Stimulated activated CD8-positive, alpha-beta memory T cell treated with anti-CD3 and anti-CD28 coated beads, Interleukin-7, amount 100 ng/mL, for 4 hours (primary cell): ENCODE data around the gene TMCO6.
"Not testable (repeated sequence)": the region's sequence is repeated elsewhere in the genome, so short reads cannot be mapped to it uniquely, and the experiment has no call there.

Experiments
- DNase-seq, 2 donors: peaks; one replicate each; pipeline ENCODE4 v3.0.0-alpha.2; 2020; ENCODE audit warnings: low read depth in 2 of 2

Gene TMCO6

DNA sequence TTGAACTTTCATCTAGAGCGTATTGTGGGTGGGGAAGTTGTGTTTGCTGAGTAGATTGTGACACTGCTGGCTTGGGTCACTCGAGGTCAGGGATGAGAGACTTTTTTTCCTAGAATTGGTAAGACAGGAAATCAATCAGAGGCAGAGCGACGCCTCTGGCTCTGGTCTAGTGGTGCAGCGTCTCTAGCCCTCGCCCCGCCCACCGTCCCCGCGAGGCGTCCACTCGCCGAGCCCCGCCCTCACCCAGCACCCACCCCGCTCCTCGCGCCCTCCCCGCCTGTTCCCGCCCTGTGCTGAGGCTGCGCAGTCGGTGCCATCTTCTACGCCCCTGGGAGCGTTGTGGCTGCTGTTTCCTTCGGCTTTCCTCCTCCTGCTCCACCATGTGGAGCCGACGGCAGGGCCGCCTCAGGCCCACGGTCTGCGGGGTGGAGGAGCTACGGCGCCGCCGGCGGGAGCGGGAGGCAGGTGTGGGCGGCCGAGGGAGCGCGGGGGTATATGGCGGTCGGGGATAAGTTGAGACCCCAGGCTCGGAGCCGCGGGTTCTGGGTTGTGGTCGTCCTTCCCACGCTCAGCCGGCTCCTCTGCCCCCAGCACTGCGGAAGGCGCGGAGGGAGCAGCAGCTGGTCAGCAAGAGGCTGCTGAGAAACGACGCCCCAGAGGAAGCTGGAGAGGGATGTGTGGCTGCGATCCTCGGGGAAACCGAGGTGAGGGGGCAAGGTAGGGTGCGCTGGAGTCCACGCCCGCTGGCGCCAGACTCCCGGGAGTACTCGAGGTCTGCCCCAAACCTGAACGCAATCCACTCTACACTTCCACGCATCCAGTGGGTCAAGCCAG, at the start of gene TMCO6:
Gene TMCO6, plus strand, starts transcription at position 304 of the 834 bp plus-strand sequence. Its CDS starts 77 bp downstream, at position 381.
- peak; percentile 93 to 96 for DNase-seq

- no peak for DNase-seq
These were observed 48.4 kb upstream of the TMCO6 start for GRCh38 chr5:140590861-140591260.

DNA sequence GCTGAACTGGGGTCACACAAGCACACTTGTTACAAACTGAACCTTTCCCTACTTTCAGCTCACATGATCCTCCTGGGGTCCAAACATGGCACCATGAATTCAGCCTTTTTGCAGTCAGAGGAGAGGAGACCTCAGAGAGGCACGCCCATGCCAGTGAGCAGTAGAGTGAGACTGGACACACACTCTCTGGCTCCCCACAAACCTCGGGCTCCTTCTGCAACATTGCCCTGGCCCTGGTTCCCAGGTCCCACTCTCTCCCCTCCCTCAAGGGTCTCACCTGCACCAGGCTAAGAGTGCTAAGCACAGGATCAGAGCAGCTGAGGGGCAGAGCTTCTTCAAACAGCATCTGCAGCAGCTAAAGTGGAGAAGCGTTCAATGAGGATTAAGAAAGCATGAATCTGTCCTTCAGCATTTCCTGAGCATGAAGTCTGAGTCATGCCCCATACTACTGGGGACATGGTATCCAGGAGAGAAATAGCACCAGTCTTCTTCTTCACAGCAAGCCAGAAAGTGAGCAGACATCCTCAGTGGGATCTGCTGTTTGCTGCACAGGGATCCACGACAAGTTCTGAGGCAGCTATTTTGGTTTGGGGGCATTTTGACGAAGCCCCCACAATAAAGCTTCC, 47.4 kb upstream of the TMCO6 start:
- DNase-seq = no peak

DNA sequence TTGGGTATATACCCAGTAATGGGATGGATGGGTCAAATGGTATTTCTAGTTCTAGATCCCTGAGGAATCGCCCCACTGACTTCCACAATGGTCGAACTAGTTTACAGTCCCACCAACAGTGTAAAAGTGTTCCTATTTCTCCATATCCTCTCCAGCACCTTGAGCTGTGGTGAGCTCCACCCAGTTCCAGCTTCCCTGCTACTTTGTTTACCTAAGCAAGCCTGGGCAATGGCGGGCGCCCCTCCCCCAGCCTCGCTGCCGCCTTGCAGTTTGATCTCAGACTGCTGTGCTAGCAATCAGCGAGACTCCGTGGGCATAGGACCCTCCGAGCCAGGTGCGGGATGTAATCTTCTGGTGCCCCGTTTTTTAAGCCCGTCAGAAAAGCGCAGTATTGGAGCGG, 46.2 kb upstream of the TMCO6 start:
- not testable (repeated sequence) for DNase-seq

DNA sequence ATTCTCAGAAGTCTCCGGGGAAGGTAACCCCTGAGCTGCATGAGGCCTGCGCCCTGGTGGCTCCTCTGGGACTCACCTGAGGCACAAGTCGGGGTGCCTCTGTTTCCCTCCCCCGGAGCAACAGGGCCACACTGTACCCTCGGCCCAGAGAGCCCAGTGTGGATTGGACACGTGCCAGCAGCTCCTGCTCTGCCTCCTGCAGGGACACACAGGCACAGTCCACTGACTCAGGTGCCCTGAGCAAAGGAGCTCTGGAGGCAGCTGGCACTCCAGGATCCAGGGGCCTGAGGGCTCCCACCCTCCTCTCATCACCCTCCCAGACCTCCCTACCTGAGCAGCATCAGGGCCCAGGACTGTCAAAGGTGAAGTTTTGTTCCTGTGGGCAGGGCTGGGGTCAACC, 45.1 kb upstream of the TMCO6 start:
- no peak for DNase-seq

- DNase-seq = no peak
These were observed 43.5 kb upstream of the TMCO6 start for GRCh38 chr5:140595538-140596300.

- no peak for DNase-seq
These were observed 42.9 kb upstream of the TMCO6 start for GRCh38 chr5:140596321-140596741.

- DNase-seq = no peak
These were observed 40.4 kb upstream of the TMCO6 start for GRCh38 chr5:140598836-140599235.

DNA sequence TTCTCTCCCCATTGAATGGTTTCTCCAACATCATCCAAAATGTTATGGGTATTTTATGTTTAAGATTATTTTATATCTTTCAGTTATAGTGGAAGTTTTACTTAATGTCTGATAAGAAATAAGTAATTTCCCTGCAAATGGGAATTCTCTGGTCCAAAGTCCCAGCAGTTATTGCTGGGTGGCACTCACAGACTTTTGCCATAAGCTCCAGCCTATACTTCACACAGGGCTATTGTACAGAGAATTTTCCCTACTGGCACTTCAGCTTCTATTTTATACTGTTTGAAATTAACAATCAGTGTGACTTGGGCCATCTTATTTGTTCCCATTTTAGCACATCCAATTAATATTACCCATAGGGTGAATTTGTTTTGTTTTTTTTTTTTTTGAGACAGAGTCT, 39.2 kb upstream of the TMCO6 start:
- DNase-seq = no peak

DNA sequence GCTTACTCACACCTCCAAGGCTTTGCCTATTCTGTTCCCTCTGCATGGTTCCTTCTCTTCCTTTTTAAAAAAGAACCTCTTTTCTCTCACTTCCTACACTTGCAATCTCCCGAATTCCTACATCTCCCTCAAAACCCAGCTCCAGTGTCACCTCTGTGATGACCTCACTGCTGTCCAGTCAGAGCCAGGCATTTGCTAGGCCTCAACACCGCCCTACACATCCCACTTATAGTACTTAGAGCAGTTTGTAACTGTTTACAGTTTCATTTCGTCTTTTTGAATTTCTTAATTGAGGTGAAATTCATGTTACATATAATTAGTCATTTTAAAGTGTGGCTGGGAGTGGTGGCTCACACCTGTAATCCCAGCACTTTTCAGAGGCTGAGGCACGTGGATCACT, 37.1 kb upstream of the TMCO6 start:
- no peak for DNase-seq

DNA sequence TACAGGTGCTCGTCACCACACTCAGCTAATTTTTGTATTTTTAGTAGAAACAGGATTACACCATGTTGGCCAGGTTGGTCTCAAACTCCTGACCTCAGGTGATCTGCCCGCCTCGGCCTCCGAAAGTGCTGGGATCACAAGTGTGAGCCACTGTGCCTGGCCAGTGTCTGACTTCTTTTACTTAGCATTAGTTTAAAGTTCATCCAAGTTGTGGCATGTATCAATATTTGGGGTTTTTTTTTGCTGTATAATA, 35.9 kb upstream of the TMCO6 start:
- DNase-seq = not testable (repeated sequence)

DNA sequence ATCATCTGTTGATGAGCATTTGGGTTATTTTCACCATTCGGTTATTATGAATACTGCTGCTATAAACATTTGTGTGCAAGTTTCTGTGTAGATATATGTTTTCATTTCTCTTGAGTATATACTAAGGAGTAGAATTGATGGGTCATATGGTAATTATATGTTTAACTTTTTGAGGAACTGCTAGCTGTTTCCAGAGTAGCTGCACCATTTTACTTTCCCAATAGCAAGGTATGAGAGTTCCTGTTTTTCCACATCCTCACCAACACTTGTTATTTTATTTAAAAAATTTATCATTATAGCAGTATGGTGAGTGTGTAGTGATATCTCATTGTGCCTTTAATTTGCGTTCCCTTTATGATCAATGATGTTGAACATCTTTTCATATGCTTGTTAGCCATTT, 35.5 kb upstream of the TMCO6 start:
- no peak for DNase-seq

DNA sequence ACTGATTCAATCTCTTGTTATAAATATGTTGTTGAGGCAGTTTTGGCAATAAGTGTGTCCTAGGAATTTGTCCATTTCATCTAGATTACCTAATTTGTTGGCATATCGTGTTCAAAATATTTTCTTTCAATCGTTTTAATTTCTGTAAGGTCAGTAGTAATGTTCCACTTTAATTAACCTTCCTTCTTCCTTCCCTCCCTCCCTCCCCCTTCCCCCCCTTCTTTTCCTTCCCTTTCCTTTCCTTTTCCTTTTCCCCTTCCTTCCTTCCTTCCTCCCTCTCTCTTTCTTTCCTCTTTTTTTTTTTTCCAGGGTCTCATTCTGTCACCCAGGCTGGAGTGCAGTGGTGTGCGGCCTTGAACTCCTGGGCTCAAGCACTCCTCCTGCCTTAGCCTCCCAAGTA, 33.4 kb upstream of the TMCO6 start:
- DNase-seq = no peak

GRCh38 chr5:140607031-140607430, 32.2 kb upstream of the TMCO6 start:
- no peak for DNase-seq

- DNase-seq = no peak
These were observed 30.5 kb upstream of the TMCO6 start for GRCh38 chr5:140608722-140609121.

DNA sequence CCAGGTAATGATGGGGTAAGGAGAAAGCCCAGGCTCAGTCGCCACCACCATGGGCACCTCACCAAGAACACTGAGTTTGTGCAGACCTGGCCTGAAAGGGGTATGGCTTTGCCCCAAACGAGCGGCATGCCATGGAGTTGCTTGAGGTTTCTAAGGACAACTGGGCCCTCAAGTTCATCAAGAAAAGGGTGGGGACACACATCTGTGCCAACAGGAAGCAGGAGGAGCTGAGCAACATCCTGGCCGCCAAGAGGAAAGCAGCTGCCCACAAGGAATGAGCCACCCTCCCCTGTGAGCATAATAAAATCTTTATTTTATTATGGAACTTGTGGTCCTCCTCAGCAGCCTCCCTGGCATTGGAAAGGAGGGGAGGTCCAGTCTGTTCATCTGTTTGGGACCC, 30.1 kb upstream of the TMCO6 start:
- DNase-seq = no peak

DNA sequence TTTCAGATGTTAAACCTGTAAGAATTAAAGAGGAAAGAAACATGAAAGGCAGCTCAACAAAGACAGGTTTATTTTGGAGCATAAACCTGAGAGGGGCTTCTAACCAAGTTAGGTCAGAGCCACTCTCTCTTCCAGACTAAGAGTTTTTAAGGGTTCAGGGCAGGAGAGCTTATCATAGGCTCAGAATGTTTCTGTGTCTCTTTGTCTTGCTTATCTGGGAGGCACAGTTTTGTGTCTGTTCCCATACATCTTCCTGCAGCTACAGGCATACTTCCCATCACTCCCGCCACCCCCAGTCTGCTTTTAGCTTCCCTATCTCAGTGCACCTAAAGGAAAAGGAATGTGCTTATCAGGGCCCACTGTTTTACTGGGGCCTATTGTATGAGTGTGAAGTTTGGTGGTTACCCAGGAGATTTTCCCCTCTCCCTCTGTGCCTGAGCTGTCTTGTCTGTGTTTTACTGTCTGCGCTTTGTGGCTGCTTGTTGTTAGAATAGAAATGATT, 28.2 kb upstream of the TMCO6 start:
- DNase-seq = no peak

GRCh38 chr5:140622301-140622700, 16.9 kb upstream of the TMCO6 start:
- DNase-seq = no peak

GRCh38 chr5:140623061-140623460, 16.2 kb upstream of the TMCO6 start:
- not testable (repeated sequence) for DNase-seq

GRCh38 chr5:140624886-140625285, 14.4 kb upstream of the TMCO6 start:
- not testable (repeated sequence) for DNase-seq

DNA sequence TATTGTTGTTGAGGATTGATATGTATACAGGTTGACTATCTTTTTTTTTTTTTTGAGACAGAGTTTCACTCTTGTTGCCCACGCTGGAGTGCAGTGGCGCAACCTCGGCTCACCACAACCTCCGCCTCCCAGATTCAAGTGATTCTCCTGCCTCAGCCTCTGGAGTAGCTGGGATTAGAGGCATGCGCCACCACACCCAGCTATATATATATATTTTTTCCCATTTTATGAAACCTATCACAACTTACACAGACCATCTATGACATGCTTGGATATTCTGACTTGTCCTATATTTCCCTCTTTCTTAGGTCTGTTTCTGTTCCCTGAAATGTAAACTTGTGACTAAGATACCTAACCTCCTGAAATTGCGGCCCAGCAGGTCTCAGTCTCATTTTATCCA, 11.3 kb upstream of the TMCO6 start:
- no peak for DNase-seq

GRCh38 chr5:140628711-140629110, 10.5 kb upstream of the TMCO6 start:
- no peak for DNase-seq
